ENCODE results near the gene MED15. TPM values are rescaled to one million over a fixed set of nuclear protein-coding genes. Genes with fewer than 3 reads are reported as not detected.
A peak's percentile ranks its signal among the peaks of the same experiment; 100 is the strongest.
"Not testable (repeated sequence)": the region's sequence is repeated elsewhere in the genome, so short reads cannot be mapped to it uniquely, and the experiment has no call there.

Gene MED15
- total and polyA plus RNA-seq, 12 donors = 33.8 to 66.8 (median 40.9) TPM

DNA sequence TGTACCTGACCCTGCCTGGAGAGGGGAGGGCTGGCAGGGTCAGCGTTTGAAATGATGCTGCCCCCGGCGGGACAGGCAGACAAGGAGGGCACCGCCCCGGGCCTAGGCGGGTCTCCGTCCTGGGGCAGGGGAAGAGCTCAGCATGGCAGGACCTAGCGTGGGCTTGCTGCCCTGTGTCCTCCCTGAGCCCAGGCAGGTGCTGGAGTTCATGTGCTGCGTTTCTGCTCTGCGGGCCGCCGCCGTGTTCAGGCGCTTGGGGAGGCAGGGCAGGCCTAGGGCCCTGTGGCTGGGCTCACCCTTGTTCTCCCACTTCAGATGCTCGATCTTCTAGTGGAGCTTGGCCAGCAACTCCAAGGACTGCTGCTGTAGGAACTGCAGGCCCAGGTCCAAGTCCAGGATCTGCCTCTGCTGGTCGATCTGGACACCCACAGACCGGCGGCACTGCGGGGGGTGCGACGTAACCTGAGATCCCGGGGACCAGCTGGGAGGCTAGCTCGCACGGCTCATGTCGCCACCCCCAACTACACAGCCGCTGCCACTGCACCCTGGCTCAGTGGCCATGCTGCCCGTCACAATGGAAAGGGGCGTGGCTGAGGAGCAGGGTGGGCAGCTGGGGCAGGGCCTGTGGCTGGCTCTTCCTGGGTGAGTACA is 84.4 kb downstream of the MED15 start:
- Histone ChIP-seq H3K27me3 (no peaks in the 10 kb centered on the region), H3K36me3 (peaks cover 0 to 13% (median 7%) of the 10 kb centered on the region in 9 donors), H3K9me3 (no peaks in the 10 kb centered on the region), H3K4me3 (no peak overlapping the region), H3K4me1 (no peaks in the 10 kb centered on the region), H3K27ac (no peak overlapping the region)
- intact Hi-C loops (cut with DNase I) = loop anchor here in 1 of 10 donors (10.0 kb wide), 1 partner anchor 93 kb away; no protein-coding TSS in a partner anchor
- WGBS, 2 donors = 66 to 85% methylated on average over 27 to 28 of the region's 28 CpGs
- TF ChIP-seq, protein P1, sequence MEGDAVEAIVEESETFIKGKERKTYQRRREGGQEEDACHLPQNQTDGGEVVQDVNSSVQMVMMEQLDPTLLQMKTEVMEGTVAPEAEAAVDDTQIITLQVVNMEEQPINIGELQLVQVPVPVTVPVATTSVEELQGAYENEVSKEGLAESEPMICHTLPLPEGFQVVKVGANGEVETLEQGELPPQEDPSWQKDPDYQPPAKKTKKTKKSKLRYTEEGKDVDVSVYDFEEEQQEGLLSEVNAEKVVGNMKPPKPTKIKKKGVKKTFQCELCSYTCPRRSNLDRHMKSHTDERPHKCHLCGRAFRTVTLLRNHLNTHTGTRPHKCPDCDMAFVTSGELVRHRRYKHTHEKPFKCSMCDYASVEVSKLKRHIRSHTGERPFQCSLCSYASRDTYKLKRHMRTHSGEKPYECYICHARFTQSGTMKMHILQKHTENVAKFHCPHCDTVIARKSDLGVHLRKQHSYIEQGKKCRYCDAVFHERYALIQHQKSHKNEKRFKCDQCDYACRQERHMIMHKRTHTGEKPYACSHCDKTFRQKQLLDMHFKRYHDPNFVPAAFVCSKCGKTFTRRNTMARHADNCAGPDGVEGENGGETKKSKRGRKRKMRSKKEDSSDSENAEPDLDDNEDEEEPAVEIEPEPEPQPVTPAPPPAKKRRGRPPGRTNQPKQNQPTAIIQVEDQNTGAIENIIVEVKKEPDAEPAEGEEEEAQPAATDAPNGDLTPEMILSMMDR (IDR thresholded peaks at IDR 0.05) = no peak
- ATAC-seq (no peak), DNase-seq (no peak)

DNA sequence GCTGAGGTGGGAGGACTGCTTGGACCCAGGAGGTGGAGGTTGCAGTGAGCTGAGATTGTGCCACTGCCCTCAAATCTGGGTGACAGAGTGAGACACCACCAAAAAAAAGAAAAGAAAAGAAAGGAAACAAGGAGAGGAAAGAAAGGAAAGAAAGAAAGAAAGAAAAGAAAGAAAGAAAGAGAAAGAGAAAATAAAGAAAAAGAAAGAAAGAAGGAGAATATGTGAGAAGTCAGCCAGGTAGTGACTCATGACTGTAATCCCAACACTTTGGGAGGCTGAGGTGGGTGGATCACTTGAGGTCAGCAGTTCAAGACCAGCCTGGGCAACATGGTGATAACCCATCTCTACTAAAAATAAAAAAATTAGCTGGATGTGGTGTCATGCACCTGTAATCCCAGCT is 86.6 kb downstream of the MED15 start:
- H3K27me3 ChIP-seq, H3K4me1 ChIP-seq, ATAC-seq, DNase-seq, H3K36me3 ChIP-seq, H3K9me3 ChIP-seq, H3K27ac ChIP-seq, H3K4me3 ChIP-seq: not testable (repeated sequence)
- intact Hi-C loops (cut with DNase I) = loop anchor here in 1 of 10 donors (10.0 kb wide), 1 partner anchor 91 kb away; no protein-coding TSS in a partner anchor

DNA sequence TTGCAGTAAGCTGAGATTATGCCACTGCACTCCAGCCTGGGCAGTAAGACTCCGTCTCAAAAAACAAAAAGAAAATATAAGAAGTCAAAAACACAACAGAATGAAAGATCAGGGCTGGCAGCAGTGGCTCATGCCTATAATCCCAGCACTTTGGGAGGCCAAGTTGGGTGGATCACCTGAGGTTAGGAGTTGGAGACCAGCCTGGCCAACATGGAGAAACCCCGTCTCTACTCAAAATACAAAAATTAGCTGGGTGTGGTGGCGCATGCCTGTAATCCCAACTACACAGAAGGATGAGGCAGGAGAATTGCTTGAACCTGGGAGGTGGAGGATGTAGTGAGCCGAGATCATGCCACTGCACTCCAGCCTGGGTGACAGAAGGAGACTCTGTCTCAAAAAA is 87.1 kb downstream of the MED15 start:
- WGBS, 2 donors = 87 to 95% methylated on average over 4 of the region's 4 CpGs
- DNase-seq, H3K9me3 ChIP-seq, H3K4me3 ChIP-seq, H3K36me3 ChIP-seq, ATAC-seq, H3K27ac ChIP-seq, H3K4me1 ChIP-seq, H3K27me3 ChIP-seq: not testable (repeated sequence)
- intact Hi-C loops (cut with DNase I) = loop anchor here in 1 of 10 donors (10.0 kb wide), 1 partner anchor 90 kb away; no protein-coding TSS in a partner anchor

DNA sequence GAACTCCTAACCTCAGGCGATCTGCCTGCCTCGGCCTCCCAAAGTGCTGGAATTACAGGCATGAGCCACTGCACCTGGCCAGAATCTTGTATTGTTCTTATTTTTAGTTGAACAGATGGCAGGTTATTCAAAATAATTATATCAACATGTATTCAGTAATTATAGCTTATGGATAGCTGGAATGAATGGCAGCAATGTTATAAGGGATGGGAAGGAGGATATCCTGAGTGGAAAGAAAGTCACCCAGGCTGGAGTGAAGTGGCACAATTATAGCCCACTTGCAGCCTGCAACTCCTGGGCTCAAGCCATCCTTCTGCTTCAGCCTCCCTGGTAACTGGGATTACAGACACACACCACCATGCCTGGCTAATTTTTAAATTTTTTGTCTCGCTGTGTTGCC is 88.1 kb downstream of the MED15 start:
- no peak overlapping the region for H3K27ac ChIP-seq
- DNase-seq (no peak), ATAC-seq (no peak)
- TF ChIP-seq, protein P1 (IDR thresholded peaks at IDR 0.05) = no peak
- H3K9me3 ChIP-seq = no peaks in the 10 kb centered on the region
- WGBS, 2 donors = 82 to 92% methylated on average over 3 of the region's 3 CpGs
- no peaks in the 10 kb centered on the region for H3K4me1 ChIP-seq
- H3K27me3 ChIP-seq = no peaks in the 10 kb centered on the region
- no peaks in the 10 kb centered on the region for H3K36me3 ChIP-seq
- intact Hi-C loops (cut with DNase I) = loop anchor here in 1 of 10 donors (10.0 kb wide), 1 partner anchor 89 kb away; no protein-coding TSS in a partner anchor
- no peak overlapping the region for H3K4me3 ChIP-seq

DNA sequence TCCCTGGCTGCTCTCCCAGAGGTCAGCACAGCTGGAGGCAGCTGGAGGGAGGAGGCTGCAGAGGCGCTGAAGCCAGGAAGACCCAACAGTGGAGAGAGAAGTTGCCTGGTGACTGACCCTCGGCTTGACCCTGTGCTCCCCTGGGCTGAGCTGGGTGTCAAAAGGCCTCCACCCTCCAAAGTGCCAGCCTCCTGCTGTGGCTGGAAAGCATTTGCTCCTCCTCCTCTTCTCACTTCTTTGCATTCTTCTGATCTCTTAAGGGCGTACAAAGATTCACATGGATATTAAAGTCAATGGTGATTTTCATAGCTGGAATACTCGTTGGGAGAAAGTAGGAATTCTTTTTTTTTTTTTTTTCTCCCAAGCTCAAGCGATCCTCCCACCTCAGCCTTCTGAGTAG is 91.7 kb downstream of the MED15 start:
- Histone ChIP-seq H3K4me3 (no peak overlapping the region), H3K9me3 (no peaks in the 10 kb centered on the region), H3K27ac (no peak overlapping the region), H3K36me3 (no peaks in the 10 kb centered on the region), H3K27me3 (peaks cover 0 to 4% (median 0%) of the 10 kb centered on the region in 7 donors), H3K4me1 (no peaks in the 10 kb centered on the region)
- TF ChIP-seq, protein P1 (IDR thresholded peaks at IDR 0.05) = no peak
- peak in 1 of 8 donors; percentile 24 for ATAC-seq
- no peak for DNase-seq
- 57 to 62% methylated on average over 5 of the region's 5 CpGs for WGBS, 2 donors
- intact Hi-C loops (cut with DNase I) = loop anchor here in 1 of 10 donors (10.0 kb wide), 1 partner anchor 86 kb away; no protein-coding TSS in a partner anchor
